ENCODE data around the gene C4orf17.

C4orf17 gene

GRCh38 chr4:99537674-99538073 is 26.9 kb downstream of the C4orf17 start:
- DNase-seq (ENCODE audit: low read depth) = no peak

GRCh38 chr4:99540277-99540939 is 29.6 kb downstream of the C4orf17 start:
- DNase-seq (ENCODE audit: low read depth) = no peak

GRCh38 chr4:99552872-99553271 is 42.1 kb downstream of the C4orf17 start:
- DNase-seq (ENCODE audit: low read depth) = no peak

- peak; percentile 89 for DNase-seq (ENCODE audit: low read depth)
These were observed 52.7 kb downstream of the C4orf17 start, which contains the start of gene TRMT10A for GRCh38 chr4:99563310-99564186. TSS of gene TRMT10A (minus strand) at chr4:99564039. CDS start at chr4:99559338, 4,701 bp downstream.

- DNase-seq (ENCODE audit: low read depth) = no peak
These were observed 54.1 kb downstream of the C4orf17 start for GRCh38 chr4:99564921-99565320.

GRCh38 chr4:99571883-99572282 is 61.1 kb downstream of the C4orf17 start:
- no peak for DNase-seq (ENCODE audit: low read depth)

GRCh38 chr4:99572527-99573240 is 61.9 kb downstream of the C4orf17 start:
- no peak for DNase-seq (ENCODE audit: low read depth)

GRCh38 chr4:99573735-99574368 is 63.0 kb downstream of the C4orf17 start:
- no peak for DNase-seq (ENCODE audit: low read depth)

GRCh38 chr4:99574530-99575324 is 63.9 kb downstream of the C4orf17 start, which contains the start of gene MTTP:
TSS of gene MTTP (plus strand) at chr4:99574824. CDS start at chr4:99574910, 86 bp downstream.
- DNase-seq (ENCODE audit: low read depth) = no peak

- no peak for DNase-seq (ENCODE audit: low read depth)
These were observed 67.9 kb downstream of the C4orf17 start for GRCh38 chr4:99578714-99579113.

GRCh38 chr4:99585516-99585915 is 74.7 kb downstream of the C4orf17 start:
- DNase-seq (ENCODE audit: low read depth) = no peak

- no peak for DNase-seq (ENCODE audit: low read depth)
These were observed 75.5 kb downstream of the C4orf17 start for GRCh38 chr4:99586322-99586721.

- DNase-seq (ENCODE audit: low read depth) = no peak
These were observed 76.0 kb downstream of the C4orf17 start for GRCh38 chr4:99586797-99587196.

GRCh38 chr4:99587309-99587708 is 76.5 kb downstream of the C4orf17 start:
- DNase-seq (ENCODE audit: low read depth) = no peak

GRCh38 chr4:99587803-99588202 is 77.0 kb downstream of the C4orf17 start:
- no peak for DNase-seq (ENCODE audit: low read depth)

GRCh38 chr4:99591757-99592156 is 80.9 kb downstream of the C4orf17 start:
- no peak for DNase-seq (ENCODE audit: low read depth)
